ENCODE measurements around the gene CRK. TPM values are rescaled to one million over a fixed set of nuclear protein-coding genes. Genes with fewer than 3 reads are reported as not detected.

CRK gene
- total and polyA plus RNA-seq, 8 donors: 51.0 to 84.0 (median 58.2) TPM

GRCh38 chr17:1494736-1495253, 38.8 kb upstream of the CRK start:
- DNase-seq (no peak), ATAC-seq (no peak)
- intact Hi-C loops (cut with DNase I): loop anchor here in 1 of 2 donors (2.0 kb wide), 1 partner anchor 20 kb away; no protein-coding TSS in a partner anchor
- Histone ChIP-seq H3K4me3 (no peak overlapping the region), H3K27ac (peak overlapping the region; percentile 3 to 90), H3K4me1 (peaks cover 0 to 47% of the 10 kb centered on the region in 2 donors), H3K36me3 (peaks cover 0 to 35% of the 10 kb centered on the region in 2 donors), H3K27me3 (peaks cover 0 to 20% of the 10 kb centered on the region in 2 donors), H3K9me3 (no peaks in the 10 kb centered on the region)
- TF ChIP-seq, protein P1, sequence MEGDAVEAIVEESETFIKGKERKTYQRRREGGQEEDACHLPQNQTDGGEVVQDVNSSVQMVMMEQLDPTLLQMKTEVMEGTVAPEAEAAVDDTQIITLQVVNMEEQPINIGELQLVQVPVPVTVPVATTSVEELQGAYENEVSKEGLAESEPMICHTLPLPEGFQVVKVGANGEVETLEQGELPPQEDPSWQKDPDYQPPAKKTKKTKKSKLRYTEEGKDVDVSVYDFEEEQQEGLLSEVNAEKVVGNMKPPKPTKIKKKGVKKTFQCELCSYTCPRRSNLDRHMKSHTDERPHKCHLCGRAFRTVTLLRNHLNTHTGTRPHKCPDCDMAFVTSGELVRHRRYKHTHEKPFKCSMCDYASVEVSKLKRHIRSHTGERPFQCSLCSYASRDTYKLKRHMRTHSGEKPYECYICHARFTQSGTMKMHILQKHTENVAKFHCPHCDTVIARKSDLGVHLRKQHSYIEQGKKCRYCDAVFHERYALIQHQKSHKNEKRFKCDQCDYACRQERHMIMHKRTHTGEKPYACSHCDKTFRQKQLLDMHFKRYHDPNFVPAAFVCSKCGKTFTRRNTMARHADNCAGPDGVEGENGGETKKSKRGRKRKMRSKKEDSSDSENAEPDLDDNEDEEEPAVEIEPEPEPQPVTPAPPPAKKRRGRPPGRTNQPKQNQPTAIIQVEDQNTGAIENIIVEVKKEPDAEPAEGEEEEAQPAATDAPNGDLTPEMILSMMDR (IDR thresholded peaks at IDR 0.05): no peak

- peaks cover 0 to 53% of the 10 kb centered on the region in 2 donors for H3K4me1 ChIP-seq
- H3K4me3 ChIP-seq: no peak overlapping the region
- ATAC-seq (no peak), DNase-seq (no peak)
- H3K36me3 ChIP-seq: peaks cover 0 to 35% of the 10 kb centered on the region in 2 donors
- TF ChIP-seq, protein P1 (IDR thresholded peaks at IDR 0.05): no peak
- peaks cover 0 to 20% of the 10 kb centered on the region in 2 donors for H3K27me3 ChIP-seq
- H3K9me3 ChIP-seq: no peaks in the 10 kb centered on the region
- intact Hi-C loops (cut with DNase I): loop anchor here in 1 of 2 donors (2.0 kb wide), 1 partner anchor 21 kb away; no protein-coding TSS in a partner anchor
- peak overlapping the region in 1 of 2 donors; percentile 90 for H3K27ac ChIP-seq
These were observed 38.2 kb upstream of the CRK start for GRCh38 chr17:1494203-1494602.

- Histone ChIP-seq H3K27me3 (peaks cover 0 to 26% of the 10 kb centered on the region in 2 donors), H3K36me3 (peaks cover 0 to 35% of the 10 kb centered on the region in 2 donors), H3K4me3 (peak overlapping the region in 1 of 2 donors; percentile 82), H3K9me3 (no peaks in the 10 kb centered on the region), H3K27ac (peak overlapping the region; percentile 83 to 90), H3K4me1 (peaks cover 5 to 61% of the 10 kb centered on the region in 2 donors)
- intact Hi-C loops (cut with DNase I): no loop called here
- ATAC-seq (peak; percentile 1), DNase-seq (peak in 1 of 4 donors; percentile 84)
- TF ChIP-seq, protein P1 (IDR thresholded peaks at IDR 0.05): no peak
These were observed 37.4 kb upstream of the CRK start for GRCh38 chr17:1493291-1493980.

GRCh38 chr17:1492249-1493206, 36.5 kb upstream of the CRK start, which contains the start of gene MYO1C:
Gene MYO1C (minus strand): TSS chr17:1492686. CDS start chr17:1492487, 199 bp downstream.
- Histone ChIP-seq H3K27ac (peak within 1 kb of the TSS; percentile 83 to 90), H3K4me1 (peaks cover 8 to 68% of the 10 kb centered on the region in 2 donors), H3K4me3 (peak within 1 kb of the TSS; percentile 54 to 82), H3K36me3 (peaks cover 0 to 29% of the 10 kb centered on the region in 2 donors), H3K27me3 (peaks cover 0 to 35% of the 10 kb centered on the region in 2 donors), H3K9me3 (no peaks in the 10 kb centered on the region)
- intact Hi-C loops (cut with DNase I): no loop called here
- ATAC-seq (no peak), DNase-seq (peak in 1 of 4 donors; percentile 82)
- TF ChIP-seq, protein P1 (IDR thresholded peaks at IDR 0.05): no peak
